Measurements from ENCODE around the gene MTERF4.

GRCh38 chr2:241099246-241099645 is 2.8 kb downstream of the MTERF4 start:
- TF ChIP-seq GATA3 (IDR thresholded peaks at IDR 0.05; ENCODE audit: low read depth, low read length) (no peak), GATA2 (IDR thresholded peaks at IDR 0.05; ENCODE audit: low read depth, low read length) (no peak)
